Fibroblast of the aortic adventitia (primary cell): ENCODE measurements around the gene USP24. TPM values are rescaled to one million over a fixed set of nuclear protein-coding genes. Genes with fewer than 3 reads are reported as not detected.

ENCODE experiments used
- DNase-seq: peaks from one replicate; pipeline ENCODE4 v3.0.0-alpha.2; 2010; ENCODE audit warnings: low read depth
- H3K4me3 ChIP-seq: 2 replicates; pipeline ENCODE4 v1.5.1; 2011; ENCODE audit warnings: low read depth, mild to moderate bottlenecking, control low read depth, low read length, moderate library complexity
- CTCF ChIP-seq: IDR thresholded peaks from 2 replicates; pipeline ENCODE4 v1.5.1; 2011; ENCODE audit warnings: mild to moderate bottlenecking, low read length, control low read depth, inconsistent platforms; ENCODE audit not compliant: insufficient read depth
- total RNA-seq: library from RNA; depleted of rRNA; stranded (reverse); fragments of >200 nt; gene quantifications from 2 replicates; pipeline ENCODE4 v1.2.3, GENCODE V29; 2012; ENCODE audit warnings: low replicate concordance

The USP24 gene
- total RNA-seq, 1 donor = 44.8 TPM

- no peak for DNase-seq
- H3K4me3 ChIP-seq = no peak overlapping the region
- no peak for TF ChIP-seq CTCF
These were observed 80.9 kb downstream of the USP24 start for GRCh38 chr1:55134152-55134808.

GRCh38 chr1:55131801-55132200, 83.4 kb downstream of the USP24 start:
- DNase-seq = peak; percentile 23
- no peak for TF ChIP-seq CTCF
- H3K4me3 ChIP-seq = no peak overlapping the region

- DNase-seq = no peak
- TF ChIP-seq CTCF = no peak
- no peak overlapping the region for H3K4me3 ChIP-seq
These were observed 83.9 kb downstream of the USP24 start for GRCh38 chr1:55131218-55131617.

GRCh38 chr1:55129194-55129728, 85.9 kb downstream of the USP24 start:
- no peak for TF ChIP-seq CTCF
- peak; percentile 94 for DNase-seq
- H3K4me3 ChIP-seq = no peak overlapping the region

- H3K4me3 ChIP-seq = no peak overlapping the region
These were observed 86.7 kb downstream of the USP24 start for GRCh38 chr1:55128418-55128995.

GRCh38 chr1:55127827-55128343, 87.3 kb downstream of the USP24 start:
- peak; percentile 13 for DNase-seq
- H3K4me3 ChIP-seq = no peak overlapping the region
- no peak for TF ChIP-seq CTCF

More at GRCh38 chr1:55128418-55128995, 86.7 kb downstream of the USP24 start:
- no peak for TF ChIP-seq CTCF
- no peak for DNase-seq
